GM23338 (cell line): ENCODE results near the gene MUTYH. TPM values are rescaled to one million over a fixed set of nuclear protein-coding genes. Genes with fewer than 3 reads are reported as not detected.

ENCODE experiments used
- ATAC-seq: fragments of 200-7000 bp; cut with Tn5 transposase; 3 replicates; pipeline ENCODE4 v1.9.1; 2020
- DNase-seq: peaks from one replicate; pipeline ENCODE4 v3.0.0-alpha.2; 2015; ENCODE audit warnings: low spot score
- H2AFZ ChIP-seq: fragments of 200-600 bp; sonication (generic); 2 replicates; pipeline ENCODE4 v1.8.0; 2016; ENCODE audit warnings: antibody characterized with exemption, mild to moderate bottlenecking, moderate library complexity
- H3F3A ChIP-seq: fragments of 200-600 bp; sonication (generic); replicated peaks from 2 replicates; pipeline ENCODE4 v1.8.0; 2017; ENCODE audit warnings: antibody characterized with exemption, mixed run types, low read depth
- H3K27ac ChIP-seq: fragments of 200-600 bp; sonication (generic); 2 replicates; pipeline ENCODE4 v1.6.1; 2016; ENCODE audit warnings: low read depth
- H3K27me3 ChIP-seq: fragments of 200-600 bp; sonication (generic); 2 replicates; pipeline ENCODE4 v1.8.0; 2016; ENCODE audit warnings: mild to moderate bottlenecking, mixed run types, moderate library complexity; ENCODE audit not compliant: insufficient read depth
- H3K36me3 ChIP-seq: fragments of 200-600 bp; sonication (generic); 2 replicates; pipeline ENCODE4 v1.8.0; 2016; ENCODE audit warnings: mild to moderate bottlenecking; ENCODE audit not compliant: insufficient read depth
- H3K4me1 ChIP-seq: fragments of 200-600 bp; sonication (generic); 2 replicates; pipeline ENCODE4 v1.8.0; 2016; ENCODE audit warnings: mild to moderate bottlenecking, moderate library complexity; ENCODE audit not compliant: insufficient read depth
- H3K4me2 ChIP-seq: fragments of 200-600 bp; sonication (generic); 2 replicates; pipeline ENCODE4 v1.7.1; 2017; ENCODE audit warnings: mixed run types
- H3K4me3 ChIP-seq: fragments of 200-600 bp; sonication (generic); 2 replicates; pipeline ENCODE4 v1.6.1; 2016; ENCODE audit warnings: mixed run types
- H3K79me2 ChIP-seq: fragments of 200-600 bp; sonication (generic); replicated peaks from 2 replicates; pipeline ENCODE4 v1.8.0; 2017; ENCODE audit warnings: mild to moderate bottlenecking; ENCODE audit not compliant: insufficient read depth
- H3K9me2 ChIP-seq: fragments of 200-600 bp; sonication (generic); 2 replicates; pipeline ENCODE4 v1.8.0; 2017; ENCODE audit not compliant: insufficient read depth
- H4K20me1 ChIP-seq: fragments of 200-600 bp; sonication (generic); replicated peaks from 2 replicates; pipeline ENCODE4 v1.8.0; 2017; ENCODE audit warnings: mild to moderate bottlenecking; ENCODE audit not compliant: insufficient read depth
- H3K27ac Mint-ChIP-seq: 2 replicates; pipeline ENCODE4 v1.8.0; 2020; ENCODE audit warnings: inconsistent platforms, mild to moderate bottlenecking, moderate library complexity, mixed read lengths
- H3K27me3 Mint-ChIP-seq: 3 replicates; pipeline ENCODE4 v1.8.0; 2022; ENCODE audit warnings: low read depth, mild to moderate bottlenecking, moderate library complexity, mixed read lengths, inconsistent platforms; ENCODE audit not compliant: insufficient read depth, poor library complexity
- H3K36me3 Mint-ChIP-seq: 3 replicates; pipeline ENCODE4 v1.8.0; 2021; ENCODE audit warnings: low read depth, mild to moderate bottlenecking, inconsistent platforms, moderate library complexity, mixed read lengths
- H3K4me1 Mint-ChIP-seq: 3 replicates; pipeline ENCODE4 v1.8.0; 2020; ENCODE audit warnings: mild to moderate bottlenecking, inconsistent platforms, mixed read lengths
- H3K4me3 Mint-ChIP-seq: 3 replicates; pipeline ENCODE4 v1.8.0; 2021; ENCODE audit warnings: moderate library complexity, mild to moderate bottlenecking, inconsistent platforms, mixed read lengths
- H3K9me3 Mint-ChIP-seq: 3 replicates; pipeline ENCODE4 v1.8.0; 2020; ENCODE audit warnings: moderate library complexity, mild to moderate bottlenecking, inconsistent platforms, mixed read lengths
- CREB1 ChIP-seq: fragments of 250-450 bp; sonication (Bioruptor Pico); IDR thresholded peaks from 2 replicates; pipeline ENCODE4 v1.5.0; 2020; ENCODE audit warnings: low read depth, mild to moderate bottlenecking, moderate library complexity
- EZH2 ChIP-seq: fragments of 200-600 bp; sonication (generic); IDR thresholded peaks from one replicate; pipeline ENCODE4 v1.8.0; 2017; ENCODE audit warnings: antibody characterized with exemption, mild to moderate bottlenecking, low read depth; ENCODE audit not compliant: unreplicated experiment
- EZH2phosphoT487 ChIP-seq: fragments of 200-600 bp; sonication (generic); IDR thresholded peaks from one replicate; pipeline ENCODE4 v1.8.1; 2018; ENCODE audit warnings: antibody characterized with exemption; ENCODE audit not compliant: unreplicated experiment
- JUNB ChIP-seq: IDR thresholded peaks from one replicate; pipeline ENCODE4 v1.6.1; 2016; ENCODE audit warnings: antibody characterized with exemption; ENCODE audit not compliant: unreplicated experiment
- NANOG ChIP-seq: IDR thresholded peaks from 2 replicates; pipeline ENCODE4 v1.6.1; 2016; ENCODE audit warnings: antibody characterized with exemption, borderline replicate concordance
- STAT1 ChIP-seq: IDR thresholded peaks from one replicate; pipeline ENCODE4 v1.6.1; 2016; ENCODE audit warnings: antibody characterized with exemption; ENCODE audit not compliant: unreplicated experiment
- ZNF114 ChIP-seq: fragments of 250-450 bp; sonication (Bioruptor Pico); IDR thresholded peaks from 2 replicates; pipeline ENCODE4 v1.5.0; 2020; ENCODE audit warnings: mild to moderate bottlenecking, moderate library complexity
- ZNF331 ChIP-seq: fragments of 250-450 bp; sonication (Bioruptor Pico); IDR thresholded peaks from 2 replicates; pipeline ENCODE4 v1.5.0; 2020; ENCODE audit warnings: low read depth, mild to moderate bottlenecking, moderate library complexity
- polyA plus RNA-seq: library from polyadenylated mRNA; unstranded; fragments of >200 nt; fragmentation: Nextera tagmentation; extraction: Ambion mirVana; gene quantifications from 2 replicates; pipeline ENCODE4 v1.2.1, GENCODE V29; 2016
- total RNA-seq: library from RNA; depleted of rRNA; stranded (reverse); fragments of >200 nt; shearing (Covaris generic); gene quantifications from 2 replicates; pipeline ENCODE4 v1.2.3, GENCODE V29; 2014
- TF ChIP-seq, protein P1 (sequence below): IDR thresholded peaks from one replicate; pipeline ENCODE4 v1.6.1; 2018; ENCODE audit warnings: antibody characterized with exemption; ENCODE audit not compliant: unreplicated experiment
- TF ChIP-seq, protein P2 (sequence below), 2 experiments: fragments of 200-600 bp in 1 of 2; sonication (generic) in 1 of 2; conservative IDR thresholded peaks; 2 replicates each; pipeline versions ENCODE4 v1.5.1 to v1.6.1; 2016 to 2017; ENCODE audit warnings: antibody characterized with exemption in 2 of 2, low read depth in 2 of 2, mild to moderate bottlenecking in 2 of 2, moderate library complexity in 1 of 2
- TF ChIP-seq, protein P3 (sequence below): fragments of 250-450 bp; sonication (Bioruptor Pico); IDR thresholded peaks from 2 replicates; pipeline ENCODE4 v1.5.0; 2020; ENCODE audit warnings: mild to moderate bottlenecking, moderate library complexity

MUTYH gene
- total and polyA plus RNA-seq, 2 experiments from 2014 or later: 47.9 to 67.4 TPM

DNA sequence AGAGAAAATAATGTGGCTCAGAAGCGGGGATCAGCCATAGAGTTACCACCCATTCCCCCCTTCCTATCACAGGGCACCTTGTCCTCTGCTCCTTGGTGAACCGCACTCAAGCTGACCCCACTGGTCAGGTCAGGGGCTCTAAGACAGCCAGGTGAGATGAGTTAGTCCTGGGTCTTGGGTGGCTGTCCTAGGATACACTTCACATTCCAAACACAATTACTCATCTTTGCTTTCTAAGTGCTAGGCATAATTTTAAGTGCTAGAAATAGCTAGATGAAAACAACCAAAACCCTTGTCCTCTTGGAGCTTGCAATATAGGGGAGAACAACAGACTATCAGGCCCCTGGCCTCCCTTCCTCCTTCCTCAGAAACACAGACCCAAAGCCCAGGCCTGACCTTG lies 7.8 kb upstream of the MUTYH start:
- no peak overlapping the region for H2AFZ ChIP-seq
- H3K27ac ChIP-seq: no peak overlapping the region
- H3K4me2 ChIP-seq: no peak overlapping the region
- no peaks in the 10 kb centered on the region; the same call in none of the 2 replicates for H4K20me1 ChIP-seq
- ATAC-seq (no peak), DNase-seq (no peak)
- Mint-ChIP-seq H3K9me3 (no peaks in the 10 kb centered on the region), H3K36me3 (peaks cover 28% of the 10 kb centered on the region), H3K4me3 (no peak overlapping the region), H3K27me3 (peaks cover 2% of the 10 kb centered on the region), H3K4me1 (no peaks in the 10 kb centered on the region), H3K27ac (no peak overlapping the region)
- 0 out of 2 replicates have a peak, but pooled peaks cover 3% of the 10 kb centered on the region for H3F3A ChIP-seq
- no peak overlapping the region for H3K4me3 ChIP-seq
- no peaks in the 10 kb centered on the region for H3K27me3 ChIP-seq
- peaks cover 7% of the 10 kb centered on the region; the same call in 1 of the 2 replicates for H3K36me3 ChIP-seq
- H3K9me2 ChIP-seq: no peaks in the 10 kb centered on the region
- no peaks in the 10 kb centered on the region for H3K4me1 ChIP-seq
- TF ChIP-seq NANOG (no peak), EZH2phosphoT487 (no peak)
- TF ChIP-seq, protein P1, sequence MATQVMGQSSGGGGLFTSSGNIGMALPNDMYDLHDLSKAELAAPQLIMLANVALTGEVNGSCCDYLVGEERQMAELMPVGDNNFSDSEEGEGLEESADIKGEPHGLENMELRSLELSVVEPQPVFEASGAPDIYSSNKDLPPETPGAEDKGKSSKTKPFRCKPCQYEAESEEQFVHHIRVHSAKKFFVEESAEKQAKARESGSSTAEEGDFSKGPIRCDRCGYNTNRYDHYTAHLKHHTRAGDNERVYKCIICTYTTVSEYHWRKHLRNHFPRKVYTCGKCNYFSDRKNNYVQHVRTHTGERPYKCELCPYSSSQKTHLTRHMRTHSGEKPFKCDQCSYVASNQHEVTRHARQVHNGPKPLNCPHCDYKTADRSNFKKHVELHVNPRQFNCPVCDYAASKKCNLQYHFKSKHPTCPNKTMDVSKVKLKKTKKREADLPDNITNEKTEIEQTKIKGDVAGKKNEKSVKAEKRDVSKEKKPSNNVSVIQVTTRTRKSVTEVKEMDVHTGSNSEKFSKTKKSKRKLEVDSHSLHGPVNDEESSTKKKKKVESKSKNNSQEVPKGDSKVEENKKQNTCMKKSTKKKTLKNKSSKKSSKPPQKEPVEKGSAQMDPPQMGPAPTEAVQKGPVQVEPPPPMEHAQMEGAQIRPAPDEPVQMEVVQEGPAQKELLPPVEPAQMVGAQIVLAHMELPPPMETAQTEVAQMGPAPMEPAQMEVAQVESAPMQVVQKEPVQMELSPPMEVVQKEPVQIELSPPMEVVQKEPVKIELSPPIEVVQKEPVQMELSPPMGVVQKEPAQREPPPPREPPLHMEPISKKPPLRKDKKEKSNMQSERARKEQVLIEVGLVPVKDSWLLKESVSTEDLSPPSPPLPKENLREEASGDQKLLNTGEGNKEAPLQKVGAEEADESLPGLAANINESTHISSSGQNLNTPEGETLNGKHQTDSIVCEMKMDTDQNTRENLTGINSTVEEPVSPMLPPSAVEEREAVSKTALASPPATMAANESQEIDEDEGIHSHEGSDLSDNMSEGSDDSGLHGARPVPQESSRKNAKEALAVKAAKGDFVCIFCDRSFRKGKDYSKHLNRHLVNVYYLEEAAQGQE: no peak
- H3K79me2 ChIP-seq: no peaks in the 10 kb centered on the region

DNA sequence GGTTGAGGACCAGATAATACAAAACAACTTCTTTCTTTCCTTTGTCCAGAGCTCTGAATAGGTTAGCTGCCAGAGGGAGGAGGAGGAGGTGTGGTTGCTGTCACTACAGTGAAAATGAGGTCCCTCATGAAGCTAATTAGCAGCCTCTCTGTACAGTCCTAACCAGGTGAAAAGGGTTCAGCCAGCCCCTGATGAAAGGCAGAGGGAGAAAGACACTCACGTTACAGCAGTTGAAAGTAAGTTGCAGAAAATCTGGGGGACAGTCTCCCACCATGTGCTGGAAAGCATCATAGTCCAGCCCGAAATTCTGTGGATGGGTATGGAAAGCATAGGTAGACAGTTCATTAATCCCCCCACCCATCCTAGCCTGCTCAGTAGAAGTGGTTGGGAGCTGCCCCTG lies 6.2 kb upstream of the MUTYH start:
- H3K27me3 Mint-ChIP-seq: peaks cover 2% of the 10 kb centered on the region
- no peaks in the 10 kb centered on the region; the same call in none of the 2 replicates for H4K20me1 ChIP-seq
- no peaks in the 10 kb centered on the region; the same call in 2 of the 3 replicates for H3K4me1 Mint-ChIP-seq
- H3F3A ChIP-seq: 0 out of 2 replicates have a peak, but pooled peaks cover 7% of the 10 kb centered on the region
- no peak for ATAC-seq
- DNase-seq: no peak
- no peaks in the 10 kb centered on the region for H3K9me3 Mint-ChIP-seq
- no peak overlapping the region for H3K4me3 Mint-ChIP-seq
- peaks cover 43% of the 10 kb centered on the region for H3K36me3 Mint-ChIP-seq
- no peaks in the 10 kb centered on the region for H3K27me3 ChIP-seq
- H3K4me1 ChIP-seq: no peaks in the 10 kb centered on the region
- no peak overlapping the region for H3K4me3 ChIP-seq
- no peak overlapping the region for H3K27ac ChIP-seq
- peaks cover 7% of the 10 kb centered on the region for H3K36me3 ChIP-seq
- no peak overlapping the region for H3K27ac Mint-ChIP-seq
- H3K79me2 ChIP-seq: peaks cover 6% of the 10 kb centered on the region
- no peak overlapping the region for H2AFZ ChIP-seq
- no peaks in the 10 kb centered on the region for H3K9me2 ChIP-seq
- no peak overlapping the region for H3K4me2 ChIP-seq
- TF ChIP-seq EZH2 (no peak), STAT1 (no peak), NANOG (no peak), CREB1 (CRISPR knock-in tag) (no peak), ZNF331 (CRISPR knock-in tag) (no peak), ZNF114 (CRISPR knock-in tag) (no peak), JUNB (no peak)
- TF ChIP-seq, protein P2, sequence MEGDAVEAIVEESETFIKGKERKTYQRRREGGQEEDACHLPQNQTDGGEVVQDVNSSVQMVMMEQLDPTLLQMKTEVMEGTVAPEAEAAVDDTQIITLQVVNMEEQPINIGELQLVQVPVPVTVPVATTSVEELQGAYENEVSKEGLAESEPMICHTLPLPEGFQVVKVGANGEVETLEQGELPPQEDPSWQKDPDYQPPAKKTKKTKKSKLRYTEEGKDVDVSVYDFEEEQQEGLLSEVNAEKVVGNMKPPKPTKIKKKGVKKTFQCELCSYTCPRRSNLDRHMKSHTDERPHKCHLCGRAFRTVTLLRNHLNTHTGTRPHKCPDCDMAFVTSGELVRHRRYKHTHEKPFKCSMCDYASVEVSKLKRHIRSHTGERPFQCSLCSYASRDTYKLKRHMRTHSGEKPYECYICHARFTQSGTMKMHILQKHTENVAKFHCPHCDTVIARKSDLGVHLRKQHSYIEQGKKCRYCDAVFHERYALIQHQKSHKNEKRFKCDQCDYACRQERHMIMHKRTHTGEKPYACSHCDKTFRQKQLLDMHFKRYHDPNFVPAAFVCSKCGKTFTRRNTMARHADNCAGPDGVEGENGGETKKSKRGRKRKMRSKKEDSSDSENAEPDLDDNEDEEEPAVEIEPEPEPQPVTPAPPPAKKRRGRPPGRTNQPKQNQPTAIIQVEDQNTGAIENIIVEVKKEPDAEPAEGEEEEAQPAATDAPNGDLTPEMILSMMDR (conservative IDR thresholded peaks at IDR 0.05; ENCODE audit: low read depth in 2 of 2): no peak
- TF ChIP-seq, protein P3, sequence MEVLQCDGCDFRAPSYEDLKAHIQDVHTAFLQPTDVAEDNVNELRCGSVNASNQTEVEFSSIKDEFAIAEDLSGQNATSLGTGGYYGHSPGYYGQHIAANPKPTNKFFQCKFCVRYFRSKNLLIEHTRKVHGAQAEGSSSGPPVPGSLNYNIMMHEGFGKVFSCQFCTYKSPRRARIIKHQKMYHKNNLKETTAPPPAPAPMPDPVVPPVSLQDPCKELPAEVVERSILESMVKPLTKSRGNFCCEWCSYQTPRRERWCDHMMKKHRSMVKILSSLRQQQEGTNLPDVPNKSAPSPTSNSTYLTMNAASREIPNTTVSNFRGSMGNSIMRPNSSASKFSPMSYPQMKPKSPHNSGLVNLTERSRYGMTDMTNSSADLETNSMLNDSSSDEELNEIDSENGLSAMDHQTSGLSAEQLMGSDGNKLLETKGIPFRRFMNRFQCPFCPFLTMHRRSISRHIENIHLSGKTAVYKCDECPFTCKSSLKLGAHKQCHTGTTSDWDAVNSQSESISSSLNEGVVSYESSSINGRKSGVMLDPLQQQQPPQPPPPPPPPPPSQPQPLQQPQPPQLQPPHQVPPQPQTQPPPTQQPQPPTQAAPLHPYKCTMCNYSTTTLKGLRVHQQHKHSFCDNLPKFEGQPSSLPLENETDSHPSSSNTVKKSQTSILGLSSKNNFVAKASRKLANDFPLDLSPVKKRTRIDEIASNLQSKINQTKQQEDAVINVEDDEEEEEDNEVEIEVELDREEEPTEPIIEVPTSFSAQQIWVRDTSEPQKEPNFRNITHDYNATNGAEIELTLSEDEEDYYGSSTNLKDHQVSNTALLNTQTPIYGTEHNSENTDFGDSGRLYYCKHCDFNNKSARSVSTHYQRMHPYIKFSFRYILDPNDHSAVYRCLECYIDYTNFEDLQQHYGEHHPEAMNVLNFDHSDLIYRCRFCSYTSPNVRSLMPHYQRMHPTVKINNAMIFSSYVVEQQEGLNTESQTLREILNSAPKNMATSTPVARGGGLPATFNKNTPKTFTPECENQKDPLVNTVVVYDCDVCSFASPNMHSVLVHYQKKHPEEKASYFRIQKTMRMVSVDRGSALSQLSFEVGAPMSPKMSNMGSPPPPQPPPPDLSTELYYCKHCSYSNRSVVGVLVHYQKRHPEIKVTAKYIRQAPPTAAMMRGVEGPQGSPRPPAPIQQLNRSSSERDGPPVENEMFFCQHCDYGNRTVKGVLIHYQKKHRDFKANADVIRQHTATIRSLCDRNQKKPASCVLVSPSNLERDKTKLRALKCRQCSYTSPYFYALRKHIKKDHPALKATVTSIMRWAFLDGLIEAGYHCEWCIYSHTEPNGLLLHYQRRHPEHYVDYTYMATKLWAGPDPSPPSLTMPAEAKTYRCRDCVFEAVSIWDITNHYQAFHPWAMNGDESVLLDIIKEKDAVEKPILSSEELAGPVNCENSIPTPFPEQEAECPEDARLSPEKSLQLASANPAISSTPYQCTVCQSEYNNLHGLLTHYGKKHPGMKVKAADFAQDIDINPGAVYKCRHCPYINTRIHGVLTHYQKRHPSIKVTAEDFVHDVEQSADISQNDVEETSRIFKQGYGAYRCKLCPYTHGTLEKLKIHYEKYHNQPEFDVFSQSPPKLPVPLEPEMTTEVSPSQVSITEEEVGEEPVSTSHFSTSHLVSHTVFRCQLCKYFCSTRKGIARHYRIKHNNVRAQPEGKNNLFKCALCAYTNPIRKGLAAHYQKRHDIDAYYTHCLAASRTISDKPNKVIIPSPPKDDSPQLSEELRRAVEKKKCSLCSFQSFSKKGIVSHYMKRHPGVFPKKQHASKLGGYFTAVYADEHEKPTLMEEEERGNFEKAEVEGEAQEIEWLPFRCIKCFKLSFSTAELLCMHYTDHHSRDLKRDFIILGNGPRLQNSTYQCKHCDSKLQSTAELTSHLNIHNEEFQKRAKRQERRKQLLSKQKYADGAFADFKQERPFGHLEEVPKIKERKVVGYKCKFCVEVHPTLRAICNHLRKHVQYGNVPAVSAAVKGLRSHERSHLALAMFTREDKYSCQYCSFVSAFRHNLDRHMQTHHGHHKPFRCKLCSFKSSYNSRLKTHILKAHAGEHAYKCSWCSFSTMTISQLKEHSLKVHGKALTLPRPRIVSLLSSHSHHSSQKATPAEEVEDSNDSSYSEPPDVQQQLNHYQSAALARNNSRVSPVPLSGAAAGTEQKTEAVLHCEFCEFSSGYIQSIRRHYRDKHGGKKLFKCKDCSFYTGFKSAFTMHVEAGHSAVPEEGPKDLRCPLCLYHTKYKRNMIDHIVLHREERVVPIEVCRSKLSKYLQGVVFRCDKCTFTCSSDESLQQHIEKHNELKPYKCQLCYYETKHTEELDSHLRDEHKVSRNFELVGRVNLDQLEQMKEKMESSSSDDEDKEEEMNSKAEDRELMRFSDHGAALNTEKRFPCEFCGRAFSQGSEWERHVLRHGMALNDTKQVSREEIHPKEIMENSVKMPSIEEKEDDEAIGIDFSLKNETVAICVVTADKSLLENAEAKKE (CRISPR knock-in tag): no peak
